Astrocyte of the spinal cord (primary cell): Measurements from ENCODE around the gene SEMA3G.

Experiments
- DNase-seq: peaks from one replicate; pipeline ENCODE4 v3.0.0; 2011; ENCODE audit warnings: low read depth, low spot score
- H3K4me3 ChIP-seq: 2 replicates; pipeline ENCODE4 v1.5.1; 2011; ENCODE audit warnings: low read depth, mild to moderate bottlenecking, low read length, moderate library complexity
- CTCF ChIP-seq: IDR thresholded peaks from 2 replicates; pipeline ENCODE4 v1.5.1; 2012; ENCODE audit warnings: low read depth, mild to moderate bottlenecking, low read length, inconsistent platforms
- in situ Hi-C: cut with HindIII; loops from 2 replicates; pipeline ENCODE4 v1.10.0; 2017; ENCODE audit warnings: low sequenced_read_pairs

The SEMA3G gene

GRCh38 chr3:52420388-52420787 lies 24.5 kb downstream of the SEMA3G start:
- no peak overlapping the region for H3K4me3 ChIP-seq
- DNase-seq = no peak
- TF ChIP-seq CTCF = no peak
- in situ Hi-C loops = no loop called here

GRCh38 chr3:52415800-52416199 lies 29.1 kb downstream of the SEMA3G start:
- H3K4me3 ChIP-seq = no peak overlapping the region
- no peak for TF ChIP-seq CTCF
- in situ Hi-C loops = no loop called here
- DNase-seq = no peak

- no peak for TF ChIP-seq CTCF
- DNase-seq = no peak
- in situ Hi-C loops = no loop called here
- no peak overlapping the region for H3K4me3 ChIP-seq
These were observed 36.4 kb downstream of the SEMA3G start for GRCh38 chr3:52408466-52408865.

- no peak overlapping the region for H3K4me3 ChIP-seq
- TF ChIP-seq CTCF = no peak
- in situ Hi-C loops = no loop called here
- no peak for DNase-seq
These were observed 37.1 kb downstream of the SEMA3G start for GRCh38 chr3:52407779-52408178.

- no peak for DNase-seq
- TF ChIP-seq CTCF = no peak
- in situ Hi-C loops = no loop called here
- no peak overlapping the region for H3K4me3 ChIP-seq
These were observed 38.0 kb downstream of the SEMA3G start for GRCh38 chr3:52406791-52407510.

- DNase-seq = no peak
- in situ Hi-C loops = no loop called here
- H3K4me3 ChIP-seq = no peak overlapping the region
- TF ChIP-seq CTCF = no peak
These were observed 38.7 kb downstream of the SEMA3G start for GRCh38 chr3:52406231-52406661.
